Pancreas (tissue), 10 donors: ENCODE measurements around the gene SCRN3. TPM values are rescaled to one million over a fixed set of nuclear protein-coding genes. Genes with fewer than 3 reads are reported as not detected.

ENCODE experiments used
- ATAC-seq, 4 donors: fragments of 200-7000 bp; cut with Tn5 transposase; one replicate each; pipeline versions ENCODE4 v1.8.0 to v1.9.1; 2020; ENCODE audit warnings: mild to moderate bottlenecking in 4 of 4, moderate library complexity in 4 of 4
- DNase-seq, 6 donors: peaks; one replicate each; pipeline ENCODE4 v3.0.0-alpha.2; 2020
- FAIRE-seq: peaks from 2 replicates; lab custom pipeline; 2012; peaks lifted over from hg19 to GRCh38; lab: Jason Lieb, UNC
- H3K27ac ChIP-seq, 4 donors: fragments of 200-600 bp; sonication (generic); 1 replicate in 3 of 4; 2 replicates in 1 of 4; pipeline versions ENCODE4 v1.5.0 to v1.8.0; 2020
- H3K27me3 ChIP-seq, 4 donors: fragments of 200-600 bp; one replicate each; pipeline ENCODE4 v1.8.0; 2021
- H3K36me3 ChIP-seq, 3 donors: fragments of 200-600 bp; sonication (generic) in 1 of 3; one replicate each; pipeline versions ENCODE4 v1.5.0 to v1.8.0; 2020 to 2021
- H3K4me1 ChIP-seq, 3 donors: fragments of 200-600 bp; one replicate each; pipeline ENCODE4 v1.8.0; 2021
- H3K4me3 ChIP-seq, 4 donors: fragments of 200-600 bp; sonication (generic) in 2 of 4; one replicate each; pipeline versions ENCODE4 v1.5.0 to v1.8.0; 2020 to 2021
- H3K9me3 ChIP-seq, 4 donors: fragments of 200-600 bp; one replicate each; pipeline ENCODE4 v1.8.0; 2021
- CTCF ChIP-seq, 4 donors: fragments of 200-600 bp; sonication (generic) in 3 of 4; IDR thresholded peaks; one replicate each; pipeline versions ENCODE4 v1.5.0 to v1.8.0; 2021; ENCODE audit warnings: antibody characterized with exemption in 4 of 4
- WGBS, 2 donors: extraction: QIAGEN DNeasy Blood & Tissue Kit; methylation state at CpG; one replicate each; pipeline ENCODE4 v1.1.7; 2013; 5-methylcytosine and 5-hydroxymethylcytosine counted together
- intact Hi-C, 3 donors: fragments of 100-400 bp; cut with DNase I; formaldehyde crosslinking; loops; one replicate each; pipeline versions ENCODE4 v1.11.1 to v1.14.2; 2022
- polyA plus RNA-seq, 2 donors: library from polyadenylated mRNA; stranded (reverse); fragments of 200-250 nt; gene quantifications; one replicate each; pipeline ENCODE4 v1.2.3, GENCODE V29; 2013
- total RNA-seq, 6 donors: library from RNA; stranded (reverse); fragmentation: NEBNext Ultra II Directional in 4 of 6; extraction: Animal tissue kit (Norgen Biotek cat#: 25700) in 4 of 6; gene quantifications; one replicate each; pipeline versions ENCODE4 v1.2.1 to v1.2.4, GENCODE V29; 2021 to 2023
- donor health status: healthy with polysubstance abuse.
- donor health status: DM: no; HTN: no; CAD: no; lungs with moderate emphysema.
- donor health status: DM: no; HTN: no; CAD: no.
- donor health status: control.
- donor health status: control.
- donor health status: Bipolar disorder and iron deficiency.
- donor health status: DM: yes; HTN: yes; CAD: no.
- donor health status: DM: no; HTN: no; CAD: no.
- donor health status: DM: no; HTN: no; CAD: no.
- donor health status: DM: yes; HTN: yes; CAD: no.

The SCRN3 gene
- total and polyA plus RNA-seq, 8 donors, result 8.2 to 14.8 (median 9.9) TPM

GRCh38 chr2:174449033-174449432 lies 53.5 kb downstream of the SCRN3 start:
- H3K36me3 ChIP-seq, result peaks cover 0 to 7% (median 0%) of the 10 kb centered on the region in 3 donors
- 90 to 94% methylated on average over 2 of the region's 2 CpGs for WGBS, 2 donors

GRCh38 chr2:174450021-174450816 lies 54.7 kb downstream of the SCRN3 start:
- no peak for TF ChIP-seq CTCF (IDR thresholded peaks at IDR 0.05)
- Histone ChIP-seq H3K36me3 (peaks cover 0 to 7% (median 0%) of the 10 kb centered on the region in 3 donors), H3K9me3 (no peaks in the 10 kb centered on the region), H3K4me3 (no peak overlapping the region), H3K27ac (no peak overlapping the region), H3K4me1 (no peaks in the 10 kb centered on the region), H3K27me3 (no peaks in the 10 kb centered on the region)
- ATAC-seq (no peak), DNase-seq (no peak), FAIRE-seq (no peak)
- intact Hi-C loops, result no loop called here
- 93 to 96% methylated on average over 4 of the region's 4 CpGs for WGBS, 2 donors

More at GRCh38 chr2:174449033-174449432, 53.5 kb downstream of the SCRN3 start:
- ATAC-seq, result no peak
- H3K4me1 ChIP-seq, result no peaks in the 10 kb centered on the region
- intact Hi-C loops, result no loop called here
- no peaks in the 10 kb centered on the region for H3K27me3 ChIP-seq
- no peak overlapping the region for H3K27ac ChIP-seq
- no peak overlapping the region for H3K4me3 ChIP-seq
- no peak for DNase-seq
- no peaks in the 10 kb centered on the region for H3K9me3 ChIP-seq
- no peak for TF ChIP-seq CTCF (IDR thresholded peaks at IDR 0.05)
- no peak for FAIRE-seq

GRCh38 chr2:174454566-174454965 lies 59.0 kb downstream of the SCRN3 start:
- no peaks in the 10 kb centered on the region for H3K27me3 ChIP-seq
- DNase-seq (no peak), ATAC-seq (no peak), FAIRE-seq (no peak)
- H3K9me3 ChIP-seq, result no peaks in the 10 kb centered on the region
- H3K27ac ChIP-seq, result no peak overlapping the region
- intact Hi-C loops, result no loop called here
- H3K4me1 ChIP-seq, result no peaks in the 10 kb centered on the region
- no peak for TF ChIP-seq CTCF (IDR thresholded peaks at IDR 0.05)
- peaks cover 0 to 17% (median 0%) of the 10 kb centered on the region in 3 donors for H3K36me3 ChIP-seq
- 87 to 91% methylated on average over 2 of the region's 2 CpGs for WGBS, 2 donors
- no peak overlapping the region for H3K4me3 ChIP-seq

GRCh38 chr2:174461221-174461620 lies 65.7 kb downstream of the SCRN3 start:
- Histone ChIP-seq H3K27me3 (no peaks in the 10 kb centered on the region), H3K4me3 (no peak overlapping the region), H3K36me3 (peaks cover 0 to 12% (median 0%) of the 10 kb centered on the region in 3 donors), H3K4me1 (no peaks in the 10 kb centered on the region), H3K9me3 (no peaks in the 10 kb centered on the region), H3K27ac (no peak overlapping the region)
- 80 to 84% methylated on average over 1 of the region's 1 CpG for WGBS, 2 donors
- FAIRE-seq (no peak), DNase-seq (no peak), ATAC-seq (no peak)
- intact Hi-C loops, result loop anchor here in 1 of 3 donors (5.0 kb wide), 1 partner anchor 61 kb away; no protein-coding TSS in a partner anchor
- TF ChIP-seq CTCF (IDR thresholded peaks at IDR 0.05), result no peak

- no peak overlapping the region for H3K27ac ChIP-seq
- intact Hi-C loops, result loop anchor here in 1 of 3 donors (5.0 kb wide), 1 partner anchor 222 kb away; no protein-coding TSS in a partner anchor
- TF ChIP-seq CTCF (IDR thresholded peaks at IDR 0.05), result no peak
- H3K27me3 ChIP-seq, result no peaks in the 10 kb centered on the region
- FAIRE-seq, result no peak
- H3K4me3 ChIP-seq, result no peak overlapping the region
- ATAC-seq, result no peak
- 83 to 89% methylated on average over 4 of the region's 4 CpGs for WGBS, 2 donors
- no peaks in the 10 kb centered on the region for H3K9me3 ChIP-seq
- no peaks in the 10 kb centered on the region for H3K4me1 ChIP-seq
- no peak for DNase-seq
- no peaks in the 10 kb centered on the region for H3K36me3 ChIP-seq
Observed at GRCh38 chr2:174465327-174465726, 69.8 kb downstream of the SCRN3 start.
